ENCODE results near the gene SBF1.
"Not testable (repeated sequence)": the region's sequence is repeated elsewhere in the genome, so short reads cannot be mapped to it uniquely, and the experiment has no call there.

SBF1 gene

GRCh38 chr22:50422046-50422445 lies 52.8 kb downstream of the SBF1 start:
- DNase-seq, result no peak

DNA sequence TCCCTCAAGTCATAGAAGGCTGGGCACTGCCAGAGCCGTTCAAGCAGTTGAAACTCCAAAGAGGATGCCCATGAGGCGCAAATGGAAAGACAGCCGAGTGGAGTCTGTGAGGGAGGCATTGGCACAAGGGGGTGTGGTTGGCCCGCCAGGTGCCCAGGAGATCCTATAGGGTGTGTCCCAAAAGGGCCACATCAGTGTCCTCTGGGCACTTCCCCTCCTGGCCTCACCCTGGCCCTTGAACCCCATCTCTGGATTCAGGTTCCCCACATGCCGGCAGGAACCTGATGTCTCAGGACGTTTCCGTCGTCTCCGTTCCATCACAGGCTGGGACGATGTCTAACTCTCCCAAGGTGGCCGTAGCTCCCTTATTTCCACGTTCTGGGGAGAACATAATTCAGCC lies 54.3 kb downstream of the SBF1 start:
- no peak for DNase-seq

- DNase-seq, result no peak
Measured at GRCh38 chr22:50420015-50420414, 54.8 kb downstream of the SBF1 start.

DNA sequence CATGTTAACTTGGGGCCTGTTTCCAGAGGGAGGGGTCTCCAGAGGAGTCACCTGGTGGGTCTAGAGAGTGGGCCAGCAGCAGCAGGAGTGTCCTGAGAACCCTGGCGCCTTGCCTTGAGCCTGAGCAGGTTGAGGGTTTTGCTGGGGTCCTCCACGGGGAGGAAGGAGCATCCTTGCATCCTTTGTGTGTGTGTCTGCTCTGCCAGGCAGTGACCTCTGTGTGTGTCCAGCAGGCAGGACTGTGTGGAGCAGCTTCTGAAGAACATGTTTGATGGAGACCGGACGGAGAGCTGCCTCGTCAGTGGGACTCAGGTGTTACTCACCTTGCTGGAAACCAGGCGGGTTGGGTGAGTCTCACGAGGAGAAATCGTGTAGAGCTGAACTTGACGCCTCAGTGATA lies 55.7 kb downstream of the SBF1 start:
- no peak for DNase-seq

GRCh38 chr22:50418624-50419023 lies 56.2 kb downstream of the SBF1 start:
- no peak for DNase-seq

- DNase-seq, result no peak
Measured at GRCh38 chr22:50417411-50418210, 57.2 kb downstream of the SBF1 start.

DNA sequence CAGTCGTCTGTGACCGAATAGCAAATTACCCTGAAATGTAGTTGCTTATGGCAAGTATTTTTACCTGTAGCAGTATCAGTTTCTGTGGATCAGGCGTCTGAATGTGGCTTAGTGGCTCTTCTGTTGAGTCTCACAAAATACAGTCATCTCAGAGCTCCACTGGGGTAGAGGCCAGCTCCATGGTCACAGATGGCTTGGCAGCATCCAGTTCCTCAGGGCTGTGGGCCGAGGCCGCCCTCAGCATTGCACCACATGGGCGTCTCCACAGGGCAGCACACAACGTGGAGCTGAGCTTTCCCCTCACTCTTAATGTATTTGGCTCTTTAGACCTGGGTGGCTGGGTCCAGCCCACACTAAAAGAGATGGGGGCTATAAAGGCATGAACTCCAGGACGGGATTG lies 57.8 kb downstream of the SBF1 start:
- DNase-seq, result no peak

GRCh38 chr22:50415426-50415825 lies 59.4 kb downstream of the SBF1 start:
- DNase-seq, result no peak

- DNase-seq, result no peak
Measured at GRCh38 chr22:50414476-50415248, 60.2 kb downstream of the SBF1 start.

- DNase-seq, result not testable (repeated sequence)
Measured at GRCh38 chr22:50408954-50409353, 65.9 kb downstream of the SBF1 start.

- no peak for DNase-seq
Measured at GRCh38 chr22:50408311-50408710, 66.5 kb downstream of the SBF1 start.

DNA sequence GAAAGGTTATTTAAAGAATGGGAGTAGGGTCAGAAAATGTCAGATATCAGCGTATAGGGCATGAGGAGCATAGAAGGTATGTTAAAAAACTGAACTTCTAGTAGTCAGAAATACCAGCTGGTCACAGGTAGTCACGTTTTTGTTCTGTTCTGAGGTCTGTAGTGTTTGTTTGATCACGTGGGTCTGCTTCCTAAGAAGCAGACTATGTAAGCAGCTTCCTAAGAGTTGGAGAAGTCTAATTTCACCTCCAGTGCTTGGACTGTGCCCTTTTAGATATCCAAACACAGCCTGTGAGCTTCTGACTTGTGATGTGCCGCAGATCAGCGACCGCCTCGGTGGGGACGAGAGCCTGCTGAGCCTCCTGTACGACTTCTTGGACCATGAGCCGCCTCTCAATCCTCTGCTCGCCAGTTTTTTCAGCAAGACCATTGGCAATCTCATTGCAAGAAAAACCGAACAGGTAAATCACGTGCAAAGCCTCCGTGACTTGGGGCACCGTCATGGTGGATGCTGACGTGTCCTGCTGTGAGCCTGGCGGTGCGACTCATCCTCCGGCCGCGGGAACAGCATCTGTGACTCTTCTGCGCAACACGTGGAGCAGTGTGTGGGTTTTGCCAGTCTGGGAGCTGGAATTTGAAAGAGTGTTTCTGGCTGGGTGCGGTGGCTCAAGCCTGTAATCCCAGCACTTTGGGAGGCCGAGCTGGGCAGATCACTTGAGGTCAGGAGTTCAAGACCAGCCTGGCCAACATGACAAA lies 68.2 kb downstream of the SBF1 start:
- no peak for DNase-seq

- no peak for DNase-seq
Measured at GRCh38 chr22:50403701-50404101, 71.1 kb downstream of the SBF1 start.

- no peak for DNase-seq
Measured at GRCh38 chr22:50401907-50402306, 72.9 kb downstream of the SBF1 start.

DNA sequence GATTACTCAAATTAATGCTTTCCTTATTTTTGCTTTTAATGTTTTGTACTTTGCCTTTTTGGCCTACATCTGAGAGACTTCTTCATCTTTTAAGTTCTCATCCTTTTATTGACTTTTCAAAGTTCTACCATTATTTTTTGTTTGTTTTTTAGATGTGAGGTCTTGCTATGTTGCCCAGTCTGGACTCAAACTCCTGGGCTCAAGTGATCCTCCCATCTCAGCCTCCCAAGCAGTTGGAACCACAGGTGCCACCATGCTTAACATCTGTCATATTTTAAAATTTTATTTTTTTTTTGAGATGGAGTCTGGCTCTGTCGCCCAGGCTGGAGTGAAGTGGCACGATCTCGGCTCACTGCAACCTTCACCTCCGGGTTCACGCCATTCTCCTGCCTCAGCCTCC lies 73.9 kb downstream of the SBF1 start:
- DNase-seq, result no peak

GRCh38 chr22:50400406-50400805 lies 74.4 kb downstream of the SBF1 start:
- DNase-seq, result no peak

- no peak for DNase-seq
Measured at GRCh38 chr22:50399751-50400331, 75.0 kb downstream of the SBF1 start.

DNA sequence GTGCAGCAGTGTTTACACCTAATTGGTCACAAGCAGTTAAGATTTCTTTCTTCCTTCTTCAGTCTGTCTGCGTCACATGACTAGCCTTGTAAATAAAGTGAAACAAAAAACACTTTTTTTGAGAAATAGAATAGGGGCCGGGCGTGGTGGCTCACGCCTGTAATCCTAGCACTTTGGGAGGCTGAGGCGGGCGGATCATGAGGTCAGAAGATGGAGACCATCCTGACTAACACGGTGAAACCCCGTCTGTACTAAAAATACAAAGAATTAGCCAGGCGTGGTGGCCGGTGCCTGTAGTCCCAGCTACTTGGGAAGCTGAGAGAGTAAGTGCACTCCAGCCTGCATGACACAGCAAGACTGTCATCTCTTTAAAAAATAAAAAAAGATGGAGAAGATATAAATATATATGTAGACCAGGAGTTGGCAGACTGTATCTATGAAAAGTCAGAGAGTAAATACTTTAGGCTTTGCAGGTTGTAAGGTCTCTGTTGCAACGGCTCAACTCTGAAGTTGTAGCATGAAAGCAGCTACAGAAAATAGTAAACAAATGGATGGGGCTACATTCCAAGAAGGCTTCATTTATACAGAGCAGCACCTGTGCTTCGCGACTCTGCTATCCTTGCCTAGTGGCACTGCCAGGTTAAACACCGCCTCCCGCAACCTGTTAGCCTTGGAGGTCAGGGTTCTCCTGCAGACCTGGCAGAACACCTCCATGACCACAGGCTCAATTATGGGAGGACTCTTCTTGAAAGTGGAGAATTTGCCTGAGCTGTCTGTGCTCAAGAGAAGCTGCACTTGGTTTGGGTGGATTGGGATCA lies 75.8 kb downstream of the SBF1 start:
- DNase-seq, result no peak

GRCh38 chr22:50397371-50398060 lies 77.3 kb downstream of the SBF1 start:
- DNase-seq, result not testable (repeated sequence)

DNA sequence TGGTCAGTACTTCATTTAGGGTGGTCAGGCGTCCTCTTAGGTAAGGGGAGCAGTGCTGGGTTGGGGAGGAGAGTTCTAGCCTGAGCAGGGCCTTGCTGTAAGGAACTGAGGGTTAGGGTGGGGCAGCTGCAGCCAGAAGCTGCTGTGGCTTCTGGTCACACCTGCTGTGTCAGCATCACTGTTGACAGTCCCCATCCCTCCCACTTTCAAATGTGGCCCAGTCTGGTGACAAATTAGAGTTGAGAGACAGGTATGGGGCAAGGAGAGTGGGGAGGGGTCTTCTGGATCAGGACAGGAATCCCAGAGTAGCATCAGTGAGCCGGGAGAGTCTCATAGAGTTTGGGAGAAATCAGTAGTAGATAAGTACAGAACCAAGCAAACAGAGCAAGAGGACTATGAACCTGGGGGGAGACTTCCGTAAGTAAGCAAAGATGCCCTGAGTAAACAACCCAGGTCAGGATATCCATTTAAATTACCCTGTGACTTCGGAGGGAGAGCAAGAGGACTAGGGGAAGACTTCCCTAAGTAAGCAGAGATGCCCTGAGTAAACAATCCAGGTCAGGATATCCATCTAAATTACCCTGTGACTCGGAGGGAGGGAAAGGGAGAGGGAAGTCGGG lies 78.0 kb downstream of the SBF1 start:
- DNase-seq, result no peak
